Measurements from ENCODE around the gene ARHGEF17.

The ARHGEF17 gene

GRCh38 chr11:73293356-73293936 lies 14.6 kb upstream of the ARHGEF17 start:
- TF ChIP-seq POLR2A (IDR thresholded peaks at IDR 0.05; ENCODE audit: low read depth, low read length) = no peak
- FAIRE-seq = no peak
- DNase-seq (ENCODE audit: insufficient read length, low spot score) = no peak

DNA sequence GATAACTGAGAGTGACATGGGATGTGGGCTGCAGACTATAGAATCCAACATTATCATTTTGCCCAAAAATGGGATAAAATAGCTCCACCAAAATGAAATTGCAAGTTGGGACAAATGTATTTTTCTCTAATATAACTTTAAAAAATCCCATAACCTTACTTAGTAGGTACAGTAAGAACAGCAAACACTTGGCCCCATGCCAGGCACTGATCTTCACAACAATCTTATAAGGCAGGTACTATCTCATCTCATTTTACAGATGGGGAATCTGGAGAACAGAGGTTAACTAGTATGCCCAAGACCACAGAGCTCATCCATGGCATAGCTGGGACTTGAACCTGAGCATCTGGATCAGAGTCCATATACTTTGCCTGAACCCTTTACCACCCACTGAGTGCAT lies 13.5 kb upstream of the ARHGEF17 start:
- DNase-seq (ENCODE audit: insufficient read length, low spot score) (no peak), FAIRE-seq (no peak)
- no peak for TF ChIP-seq POLR2A (IDR thresholded peaks at IDR 0.05; ENCODE audit: low read depth, low read length)

DNA sequence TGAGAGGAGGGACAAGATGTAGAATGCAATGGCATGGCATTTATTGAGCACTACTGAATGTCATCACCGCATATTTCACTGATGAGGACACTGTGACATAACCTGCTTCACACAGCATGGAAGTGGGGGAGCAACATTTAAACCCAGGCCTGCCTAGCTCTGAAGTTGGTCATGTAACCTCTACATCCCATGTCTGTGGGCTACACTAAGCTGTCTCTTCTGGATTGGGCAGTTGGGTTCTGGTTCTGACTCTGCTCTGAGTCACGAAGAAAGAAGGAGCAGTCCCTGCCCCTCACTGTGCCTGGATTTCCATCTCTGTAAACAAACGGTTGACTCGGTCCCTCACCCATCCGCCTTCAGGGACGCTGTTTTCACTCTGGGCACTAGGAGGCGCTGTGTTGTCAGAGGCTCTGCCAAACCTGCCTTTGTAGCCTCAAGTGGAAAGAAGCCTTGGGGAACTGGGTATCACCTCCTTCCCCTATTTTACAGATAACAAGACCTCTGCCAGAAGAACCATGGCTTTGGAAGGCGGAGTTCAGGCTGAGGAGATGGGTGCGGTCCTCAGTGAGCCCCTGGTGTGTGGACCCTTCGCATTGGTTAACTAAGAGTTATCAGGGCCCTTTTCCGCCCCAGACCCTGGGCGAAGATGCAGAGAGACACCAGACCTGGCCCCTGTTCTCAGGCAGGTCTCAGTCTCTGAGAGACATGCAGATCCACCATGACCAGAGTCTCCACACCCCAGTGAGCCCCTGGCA lies 12.7 kb upstream of the ARHGEF17 start:
- no peak for TF ChIP-seq POLR2A (IDR thresholded peaks at IDR 0.05; ENCODE audit: low read depth, low read length)
- peak; percentile 15 for FAIRE-seq

GRCh38 chr11:73295996-73296318 lies 12.1 kb upstream of the ARHGEF17 start:
- TF ChIP-seq POLR2A (IDR thresholded peaks at IDR 0.05; ENCODE audit: low read depth, low read length) = no peak
- FAIRE-seq = no peak
- DNase-seq (ENCODE audit: insufficient read length, low spot score) = no peak

More for the DNA sequence above, 12.7 kb upstream of the ARHGEF17 start:
- DNase-seq (ENCODE audit: insufficient read length, low spot score) = peak; percentile 68

- DNase-seq (ENCODE audit: insufficient read length, low spot score) (no peak), FAIRE-seq (no peak)
- TF ChIP-seq POLR2A (IDR thresholded peaks at IDR 0.05; ENCODE audit: low read depth, low read length) = no peak
These were observed 11.4 kb upstream of the ARHGEF17 start for GRCh38 chr11:73296501-73297230.

- DNase-seq (ENCODE audit: insufficient read length, low spot score) = no peak
- TF ChIP-seq POLR2A (IDR thresholded peaks at IDR 0.05; ENCODE audit: low read depth, low read length) = no peak
- no peak for FAIRE-seq
These were observed 10.9 kb upstream of the ARHGEF17 start for GRCh38 chr11:73297231-73297590.

DNA sequence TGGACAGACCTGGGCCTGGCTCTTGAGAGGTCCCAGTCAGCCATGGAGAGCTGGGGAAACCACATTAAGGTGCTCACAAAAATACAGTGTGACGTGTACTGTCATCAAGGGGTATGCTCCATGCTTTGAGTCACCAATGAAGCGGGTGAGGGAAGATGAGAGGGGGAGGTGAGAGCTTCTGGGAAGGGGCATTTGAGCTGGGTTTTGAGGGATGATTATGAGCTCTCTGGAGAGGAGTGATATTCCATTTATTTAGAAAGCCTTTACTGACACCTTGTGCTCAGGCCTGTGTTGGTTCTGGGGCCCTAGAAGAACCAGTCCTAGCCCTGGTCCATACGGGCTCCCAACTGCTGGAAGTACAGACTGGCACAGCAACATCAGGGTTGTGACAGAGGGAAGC lies 10.4 kb upstream of the ARHGEF17 start:
- no peak for TF ChIP-seq POLR2A (IDR thresholded peaks at IDR 0.05; ENCODE audit: low read depth, low read length)
- no peak for FAIRE-seq

GRCh38 chr11:73298233-73298632 lies 9.8 kb upstream of the ARHGEF17 start:
- DNase-seq (ENCODE audit: insufficient read length, low spot score) (no peak), FAIRE-seq (no peak)

More for the DNA sequence above, 10.4 kb upstream of the ARHGEF17 start:
- no peak for DNase-seq (ENCODE audit: insufficient read length, low spot score)

GRCh38 chr11:73299751-73300150 lies 8.3 kb upstream of the ARHGEF17 start:
- FAIRE-seq = no peak
- TF ChIP-seq POLR2A (IDR thresholded peaks at IDR 0.05; ENCODE audit: low read depth, low read length) = no peak
- DNase-seq (ENCODE audit: insufficient read length, low spot score) = no peak

More at GRCh38 chr11:73298233-73298632, 9.8 kb upstream of the ARHGEF17 start:
- TF ChIP-seq POLR2A (IDR thresholded peaks at IDR 0.05; ENCODE audit: low read depth, low read length) = no peak

GRCh38 chr11:73306069-73306841 lies 1.8 kb upstream of the ARHGEF17 start:
- no peak for DNase-seq (ENCODE audit: insufficient read length, low spot score)
- no peak for TF ChIP-seq POLR2A (IDR thresholded peaks at IDR 0.05; ENCODE audit: low read depth, low read length)
- FAIRE-seq = no peak

GRCh38 chr11:73306977-73307322 lies 1.1 kb upstream of the ARHGEF17 start:
- DNase-seq (ENCODE audit: insufficient read length, low spot score) (no peak), FAIRE-seq (no peak)
- TF ChIP-seq POLR2A (IDR thresholded peaks at IDR 0.05; ENCODE audit: low read depth, low read length) = no peak

GRCh38 chr11:73307323-73308002 lies 613 bp upstream of the ARHGEF17 start:
- peak; percentile 63; the same call in 1 of the 2 replicates for TF ChIP-seq POLR2A (IDR thresholded peaks at IDR 0.05; ENCODE audit: low read depth, low read length)
- FAIRE-seq (no peak), DNase-seq (ENCODE audit: insufficient read length, low spot score) (peak; percentile 89)
